ENCODE measurements around the gene PRLHR.

Gene PRLHR

DNA sequence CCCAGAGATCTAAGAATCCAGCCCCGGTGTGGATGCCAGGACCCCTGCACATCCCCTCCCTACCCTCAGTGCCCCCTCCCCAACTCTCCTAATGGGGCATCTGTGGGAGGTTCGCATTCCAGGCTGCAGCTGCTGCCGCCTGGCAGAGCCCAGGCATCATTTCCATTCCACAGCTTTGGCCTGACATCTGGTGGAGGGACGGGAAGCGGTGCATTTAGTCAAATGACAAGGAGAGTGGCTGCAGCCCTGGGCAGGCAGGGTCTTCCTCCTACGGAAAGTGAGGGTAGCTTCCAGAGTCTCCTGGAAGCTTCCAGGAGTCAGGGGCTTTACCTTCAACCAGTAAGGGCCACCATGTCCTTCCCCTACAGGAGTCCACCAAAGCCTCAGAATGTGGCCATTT, 30.8 kb downstream of the PRLHR start:
- DNase-seq (ENCODE audit: insufficient read length, low spot score) (peak; percentile 17), FAIRE-seq (no peak)

DNA sequence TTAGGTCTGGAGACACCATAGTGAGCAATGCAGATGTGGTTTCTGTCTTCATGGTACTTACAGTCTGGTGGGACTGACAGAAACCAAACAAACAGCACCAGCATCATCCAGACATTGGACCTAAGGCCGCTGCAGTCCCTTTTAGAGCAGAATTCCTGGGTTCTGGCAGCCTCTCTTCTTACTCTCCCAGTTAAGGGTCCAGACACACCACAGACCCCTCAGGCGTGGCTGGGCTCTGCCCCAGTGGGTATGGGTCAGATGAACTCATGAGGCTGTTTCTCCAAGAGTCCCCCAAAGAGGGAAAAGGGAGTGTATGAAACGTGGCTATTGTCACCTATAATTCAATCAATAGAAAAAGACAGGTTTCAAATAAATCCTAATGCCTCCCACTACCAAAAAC, 31.3 kb downstream of the PRLHR start:
- no peak for FAIRE-seq
- no peak for DNase-seq (ENCODE audit: insufficient read length, low spot score)

DNA sequence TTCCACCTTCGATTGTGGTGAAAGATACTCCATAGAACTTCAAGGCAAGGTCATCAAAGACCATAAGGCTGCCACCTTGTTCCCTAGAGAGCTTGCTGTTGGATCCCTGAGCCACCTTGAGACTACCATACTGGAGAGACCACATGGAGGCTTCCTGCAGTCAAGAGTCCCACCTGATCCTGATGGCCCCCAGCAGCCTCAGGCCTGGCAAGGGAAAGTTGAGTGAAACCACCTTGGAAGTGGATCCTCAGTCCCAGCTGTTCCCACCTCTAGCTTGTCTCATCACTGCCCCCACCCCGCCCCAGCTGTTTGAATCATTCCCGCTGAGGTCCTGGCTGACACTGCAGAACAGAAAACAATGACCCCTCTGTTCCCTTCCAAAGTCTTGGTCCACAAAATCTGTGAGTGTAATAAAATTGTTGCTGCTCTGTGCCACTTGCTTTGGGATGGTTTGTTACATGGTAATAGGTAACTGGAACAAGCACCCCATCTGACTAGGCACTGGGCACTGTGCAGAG, 32.0 kb downstream of the PRLHR start:
- FAIRE-seq = no peak
- no peak for DNase-seq (ENCODE audit: insufficient read length, low spot score)

DNA sequence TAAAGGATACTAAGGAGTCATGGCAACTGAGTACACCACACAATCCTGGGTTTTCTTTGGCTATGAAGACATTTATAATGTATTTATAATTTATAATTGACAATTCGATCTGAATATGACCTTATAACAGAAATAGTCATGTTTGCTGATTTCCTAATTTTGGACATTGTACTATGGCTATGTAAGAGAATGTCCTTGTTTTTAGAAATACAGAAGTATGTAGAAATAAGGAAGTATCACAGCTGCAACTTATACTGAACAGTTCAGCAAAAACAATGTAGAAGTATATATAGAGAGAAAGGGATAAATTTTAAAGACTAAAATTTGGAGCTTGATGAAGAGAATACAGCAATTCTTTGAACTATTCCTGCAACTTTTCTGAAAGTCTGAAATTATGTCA, 32.6 kb downstream of the PRLHR start:
- no peak for FAIRE-seq
- no peak for DNase-seq (ENCODE audit: insufficient read length, low spot score)

DNA sequence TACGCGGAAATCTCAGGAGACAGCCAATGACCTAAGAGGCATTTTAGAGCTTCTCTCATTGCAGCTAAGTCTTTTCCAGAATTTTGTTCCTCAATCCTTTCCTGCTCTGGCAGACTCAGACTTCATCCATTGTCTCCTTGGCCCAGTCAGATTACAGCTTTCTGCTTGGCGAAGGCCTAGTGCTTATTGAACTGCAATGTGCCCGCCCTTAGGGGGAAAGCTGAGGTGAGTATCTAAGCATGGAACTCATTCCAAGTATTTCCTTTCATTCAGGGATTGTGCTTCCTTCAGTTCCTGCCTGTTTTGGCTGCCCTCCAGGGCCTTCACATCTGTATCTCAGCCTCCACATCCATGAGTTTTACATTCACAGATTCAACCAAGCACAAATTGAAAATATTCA, 37.5 kb downstream of the PRLHR start:
- FAIRE-seq = no peak
- no peak for DNase-seq (ENCODE audit: insufficient read length, low spot score)

DNA sequence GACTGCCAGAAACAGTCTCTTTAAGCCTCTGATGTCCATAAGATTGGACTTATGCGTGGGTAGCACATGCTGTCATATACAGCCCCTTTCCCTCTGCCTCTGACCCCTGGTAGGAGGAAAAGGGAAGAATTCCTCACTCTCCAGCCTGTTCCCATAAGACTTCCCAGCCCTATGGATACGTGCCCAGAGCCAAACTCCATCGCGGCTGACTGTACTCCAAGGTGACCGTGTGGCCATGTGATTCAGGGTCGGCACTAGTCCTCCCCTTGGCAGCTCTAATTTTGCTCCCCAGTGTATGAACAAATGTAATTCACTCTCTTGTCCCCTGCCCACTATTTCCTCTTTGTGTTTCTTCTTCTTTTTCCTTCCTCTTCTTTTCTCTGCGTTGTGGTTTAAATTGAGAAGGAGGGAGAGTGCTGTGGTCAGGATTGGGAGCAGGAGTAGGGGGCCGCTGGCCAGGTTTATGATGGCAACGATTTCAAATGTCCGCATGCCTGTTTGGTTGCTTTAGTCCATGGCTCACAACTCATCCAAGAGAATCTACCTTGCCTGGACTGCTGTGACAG, 43.8 kb downstream of the PRLHR start:
- no peak for FAIRE-seq
- DNase-seq (ENCODE audit: insufficient read length, low spot score) = no peak

DNA sequence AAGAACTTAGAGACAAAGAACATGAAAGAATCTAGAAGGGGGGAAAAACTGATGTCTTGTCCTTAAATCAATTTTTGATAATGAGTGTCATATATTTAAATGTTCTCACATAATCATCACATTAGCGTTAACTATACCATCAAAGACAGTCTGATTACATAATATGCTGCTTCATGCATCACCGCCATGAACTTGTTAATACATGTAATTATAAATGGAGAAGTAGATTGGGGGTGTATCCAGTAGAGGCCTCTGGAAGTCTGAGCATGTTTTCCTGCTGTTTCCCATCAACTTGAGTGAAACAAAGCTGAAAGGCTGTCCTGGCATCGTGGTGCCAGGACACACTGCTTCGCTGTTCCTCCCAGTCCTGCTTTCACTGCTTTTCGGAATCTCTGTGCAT, 48.2 kb downstream of the PRLHR start:
- no peak for FAIRE-seq

DNA sequence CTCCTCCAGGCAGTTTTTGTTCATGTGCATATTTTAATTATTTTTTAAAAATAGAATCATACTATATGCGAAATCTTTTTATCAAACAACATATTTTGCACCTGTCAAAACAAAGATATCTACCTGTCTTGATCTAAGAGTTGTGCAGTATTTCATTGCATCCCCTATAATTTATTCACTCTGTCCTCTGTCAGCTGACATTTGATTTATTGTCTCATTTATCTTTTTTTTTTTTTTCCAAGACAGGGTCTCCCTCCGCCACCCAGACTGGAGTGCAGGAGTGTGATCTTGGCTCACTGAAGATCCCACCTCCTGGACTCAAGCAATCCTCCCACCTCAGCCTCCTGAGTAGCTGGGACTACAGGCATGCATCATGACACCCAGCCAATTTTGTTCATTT, 49.0 kb downstream of the PRLHR start:
- FAIRE-seq (no peak), DNase-seq (ENCODE audit: insufficient read length, low spot score) (no peak)

More for the DNA sequence above, 48.2 kb downstream of the PRLHR start:
- no peak for DNase-seq (ENCODE audit: insufficient read length, low spot score)

DNA sequence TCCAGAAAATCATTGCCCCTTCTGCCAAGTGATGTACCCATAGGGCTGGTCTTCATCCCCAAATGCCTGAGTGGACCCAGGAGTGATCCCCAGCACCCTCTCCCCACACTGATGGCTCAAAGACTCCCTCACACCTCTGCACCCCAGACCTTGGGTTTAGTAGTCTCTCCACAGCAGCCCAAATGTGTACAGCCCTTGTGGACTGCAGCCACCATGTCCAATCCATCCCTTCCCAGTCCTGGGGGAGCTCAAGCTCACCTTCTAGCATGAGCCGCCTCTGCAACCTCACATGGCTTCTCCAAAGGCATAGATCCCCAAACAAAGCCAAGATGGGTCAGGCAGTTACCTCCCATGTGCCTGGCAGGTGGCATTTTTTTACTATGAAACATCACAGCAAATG, 50.1 kb downstream of the PRLHR start:
- DNase-seq (ENCODE audit: insufficient read length, low spot score) = no peak

DNA sequence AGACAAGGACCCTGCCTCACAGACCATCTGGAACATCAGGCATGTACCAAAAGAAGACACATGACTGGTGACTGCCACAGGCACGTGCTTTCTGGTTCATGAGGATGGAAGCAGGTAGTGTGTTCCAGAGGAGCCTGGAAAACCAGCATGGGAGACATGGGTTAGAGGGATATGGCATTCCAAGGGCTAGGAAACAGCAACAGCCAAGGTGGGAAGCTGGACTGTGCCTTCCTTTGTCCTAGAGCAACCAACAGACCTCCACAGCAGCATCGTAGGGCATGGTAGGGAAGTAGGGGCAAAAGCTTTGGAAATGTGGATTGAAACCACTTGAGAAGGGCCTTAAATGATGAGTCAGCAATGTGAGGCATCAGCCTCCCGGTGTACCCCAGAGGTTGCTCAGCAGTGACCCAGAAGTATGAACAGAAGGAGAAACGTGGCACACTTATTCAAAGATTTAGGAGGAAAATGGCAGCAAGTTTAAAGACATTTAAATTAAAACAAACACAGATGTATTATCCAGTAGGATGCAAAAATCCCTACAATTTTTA, 51.0 kb downstream of the PRLHR start:
- DNase-seq (ENCODE audit: insufficient read length, low spot score) (no peak), FAIRE-seq (no peak)

More for the DNA sequence above, 50.1 kb downstream of the PRLHR start:
- FAIRE-seq = no peak

DNA sequence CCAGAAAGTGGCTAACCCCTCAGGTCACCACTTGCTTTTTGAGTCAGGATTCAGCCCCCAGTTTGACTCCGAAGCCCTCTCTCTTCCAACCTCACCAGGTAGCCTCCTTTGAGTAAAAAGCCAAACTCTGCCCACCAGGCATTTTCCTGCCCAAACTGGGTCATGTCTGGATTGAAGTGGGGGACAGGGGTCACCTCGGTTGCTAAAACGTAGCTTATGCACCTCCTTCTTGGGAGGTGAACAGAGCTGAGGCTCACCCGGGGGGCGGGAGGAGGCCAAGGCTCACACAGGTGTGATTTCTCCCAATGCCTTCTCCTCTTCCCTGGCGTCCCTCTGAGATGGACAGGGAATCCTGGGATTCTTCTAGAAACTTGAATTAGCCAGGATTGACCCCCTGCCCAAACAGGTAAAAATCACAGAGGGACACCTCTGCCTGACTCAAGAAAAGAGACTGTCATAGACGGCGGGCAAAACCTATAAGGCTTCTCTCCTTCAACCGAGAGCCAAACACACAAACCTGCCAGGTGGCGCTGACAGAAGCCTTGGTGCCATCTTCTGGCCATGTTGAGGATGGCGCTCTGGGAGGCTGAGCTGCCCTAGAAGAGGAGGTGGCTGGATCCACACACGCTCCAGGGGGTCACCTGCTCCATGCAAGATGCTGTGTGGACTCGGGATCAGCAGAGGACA, 51.6 kb downstream of the PRLHR start:
- FAIRE-seq = no peak
- peak; percentile 29 for DNase-seq (ENCODE audit: insufficient read length, low spot score)

DNA sequence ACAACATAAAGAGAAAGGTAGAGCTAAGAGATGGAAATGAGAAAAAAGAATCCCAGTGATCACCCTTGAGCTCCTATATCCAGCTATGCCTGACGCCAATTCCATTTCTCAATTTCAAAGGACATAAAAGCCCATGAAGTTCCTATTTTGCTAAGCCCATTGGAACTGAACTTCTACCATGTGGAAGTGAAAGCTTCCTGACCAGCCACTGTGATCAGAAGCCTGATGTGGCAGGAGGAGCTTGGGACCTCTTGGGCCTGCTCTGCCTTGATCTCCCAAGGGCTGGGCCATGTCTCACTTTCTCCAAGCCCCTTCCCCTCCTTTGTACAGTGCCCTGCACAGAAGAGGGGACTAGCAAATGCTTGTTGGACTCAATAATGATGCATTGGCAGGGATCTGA, 52.7 kb downstream of the PRLHR start:
- DNase-seq (ENCODE audit: insufficient read length, low spot score) (no peak), FAIRE-seq (no peak)

DNA sequence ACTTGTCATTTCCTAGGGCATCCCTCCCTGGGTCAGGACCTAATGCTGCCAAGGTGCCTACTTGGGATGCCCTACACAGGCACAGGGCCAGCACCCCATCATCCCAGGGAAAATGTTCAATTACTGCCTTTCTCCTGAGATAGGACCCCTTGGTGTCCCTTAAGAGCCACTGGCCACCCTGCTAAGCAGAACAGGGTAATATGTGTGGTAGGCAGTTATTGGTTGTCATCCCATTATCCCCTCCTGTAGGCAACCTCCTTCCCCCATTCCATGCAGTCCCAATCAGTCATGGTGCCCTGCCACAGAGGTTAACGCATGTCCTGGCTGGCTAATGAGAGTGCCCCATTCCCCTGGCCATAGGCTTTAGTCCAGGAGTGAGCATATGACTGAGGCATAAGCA, 53.2 kb downstream of the PRLHR start:
- FAIRE-seq = no peak
- DNase-seq (ENCODE audit: insufficient read length, low spot score) = no peak

DNA sequence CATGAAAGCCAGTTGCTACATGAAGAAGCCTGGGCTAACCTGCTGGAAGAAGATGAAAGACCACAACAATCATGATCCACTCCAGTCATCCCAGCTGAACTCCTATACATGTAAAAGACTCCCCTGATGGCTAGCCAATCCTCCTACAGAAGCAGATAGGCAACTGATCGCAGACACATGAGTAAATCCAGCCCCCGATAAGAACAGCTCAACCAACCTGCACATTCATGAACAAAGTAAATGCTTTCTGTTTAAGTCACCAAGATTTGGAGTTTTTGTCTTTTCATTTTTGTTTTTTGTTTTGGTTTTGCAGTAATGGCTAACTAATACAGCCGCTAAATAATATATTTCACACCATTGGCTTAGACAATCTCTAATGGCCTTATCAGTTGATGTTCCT, 53.7 kb downstream of the PRLHR start:
- no peak for DNase-seq (ENCODE audit: insufficient read length, low spot score)
- FAIRE-seq = no peak

All from HTR-8/SVneo (cell line).